Head of caudate nucleus (tissue), 42 donors: ENCODE measurements around the gene C13orf46.
"Not testable (repeated sequence)": the region's sequence is repeated elsewhere in the genome, so short reads cannot be mapped to it uniquely, and the experiment has no call there.

ENCODE experiments used
- DNase-seq, 42 donors: peaks; one replicate each; pipeline versions ENCODE4 v3.0.0 to v3.0.0-alpha.2; 2020 to 2021; ENCODE audit warnings: mixed read lengths in 7 of 42
- intact Hi-C: fragments of 100-400 bp; cut with DNase I; formaldehyde crosslinking; loops from one replicate; pipeline ENCODE4 v1.15.0; 2022

The C13orf46 gene

GRCh38 chr13:113973218-113974164 is at the start of gene C13orf46:
Gene C13orf46, minus strand, starts transcription at chr13:113974076. Its CDS starts 79 bp downstream, at chr13:113973997.
- peak in 3 of 42 donors; percentile 5 to 34 (median 19) for DNase-seq
- intact Hi-C loops: no loop called here

DNA sequence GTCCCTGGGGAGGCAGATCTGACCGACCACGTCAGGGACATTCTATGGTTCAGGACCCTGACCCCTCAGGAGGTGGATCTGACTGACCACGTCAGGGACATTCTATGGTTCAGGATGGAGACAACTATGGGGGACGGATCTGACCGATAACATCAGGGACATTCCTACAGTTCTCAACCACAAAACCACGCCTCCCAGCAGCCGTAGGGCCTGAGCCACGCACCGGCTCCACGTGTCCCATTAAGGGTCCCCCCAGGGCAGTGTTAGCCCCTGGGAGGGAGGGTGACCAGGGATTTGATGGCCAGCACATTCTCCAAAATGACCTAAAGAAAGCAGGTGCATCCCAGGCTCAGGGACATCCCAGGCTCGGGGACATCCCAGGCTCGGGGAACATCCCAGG is 49.0 kb upstream of the C13orf46 start:
- intact Hi-C loops: no loop called here
- no peak for DNase-seq

GRCh38 chr13:114022309-114022669 is 48.4 kb upstream of the C13orf46 start:
- intact Hi-C loops: no loop called here

DNA sequence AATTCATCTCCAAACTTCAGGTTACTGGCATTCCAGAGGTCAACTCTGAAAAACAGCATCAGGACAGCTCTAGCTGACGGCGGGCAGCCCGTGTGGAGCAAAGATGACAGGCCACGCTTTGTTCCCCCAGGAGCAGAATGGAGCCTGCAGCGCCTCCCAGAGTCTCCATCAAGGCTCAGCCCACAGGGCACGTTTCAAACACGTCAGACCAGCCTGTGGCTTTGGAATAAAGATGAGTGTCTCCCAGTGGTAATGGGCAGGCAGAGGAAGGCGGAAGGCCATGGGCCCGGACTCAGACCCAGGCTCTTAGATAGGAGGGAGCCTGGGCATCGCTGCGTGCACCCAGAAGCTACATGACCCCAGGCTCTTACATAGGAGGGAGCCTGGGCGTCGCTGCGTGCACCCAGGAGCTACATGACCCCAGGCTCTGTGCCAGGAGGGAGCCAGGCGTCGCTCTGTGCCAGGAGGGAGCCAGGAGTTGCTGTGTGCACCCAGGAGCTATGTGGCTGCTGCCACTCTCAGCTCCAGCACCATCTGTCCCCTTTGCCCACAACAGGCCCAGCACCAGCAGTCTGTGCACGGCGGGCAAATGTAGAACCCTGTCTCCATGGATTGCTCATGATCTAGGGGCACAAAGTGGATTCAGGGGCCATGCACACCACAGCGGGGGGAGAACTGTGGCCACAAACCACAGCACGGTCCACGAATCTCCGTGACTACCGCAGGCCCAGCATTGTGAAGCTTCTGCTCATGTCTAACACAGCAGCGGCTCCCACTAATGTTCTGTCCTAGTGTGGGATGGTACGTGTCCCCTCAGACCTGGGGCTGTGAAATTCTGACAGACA is 47.8 kb upstream of the C13orf46 start:
- peak in 19 of 42 donors; percentile 0 to 75 (median 63) for DNase-seq
- intact Hi-C loops: no loop called here

More at GRCh38 chr13:114022309-114022669, 48.4 kb upstream of the C13orf46 start:
- no peak for DNase-seq

DNA sequence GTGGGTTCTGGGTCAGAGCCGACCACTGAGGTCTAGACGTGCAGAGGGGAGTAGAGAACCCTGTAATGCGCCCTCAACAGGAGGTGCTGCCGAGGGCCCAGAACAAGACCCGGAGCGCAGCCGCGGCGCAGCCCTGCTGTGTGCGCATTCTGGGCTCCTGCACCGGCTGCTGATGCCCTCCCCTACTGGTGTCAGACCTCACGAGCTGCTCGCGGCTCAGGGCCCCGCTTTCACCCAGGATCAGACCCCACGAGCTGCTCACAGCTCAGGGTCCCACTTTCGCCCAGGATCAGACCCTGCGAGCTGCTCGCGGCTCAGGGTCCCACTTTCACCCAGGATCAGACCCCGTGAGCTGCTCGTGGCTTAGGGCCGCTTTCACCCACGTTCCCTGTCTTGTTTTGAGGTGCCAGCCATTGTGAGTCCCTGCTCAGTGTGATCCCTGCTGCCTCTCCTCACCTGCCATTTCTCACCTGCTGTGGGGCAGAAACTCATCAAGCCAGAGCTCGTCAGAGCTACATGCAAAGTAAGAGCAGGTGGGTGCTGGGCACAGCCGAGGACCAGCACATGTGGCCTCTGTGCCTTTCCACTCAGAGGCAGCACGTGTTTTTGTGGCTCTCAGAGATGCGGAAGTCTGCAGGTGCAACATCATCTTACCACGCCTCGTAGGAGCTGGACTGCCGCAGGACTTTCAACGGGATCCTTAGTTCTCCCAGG is 47.0 kb upstream of the C13orf46 start:
- intact Hi-C loops: no loop called here
- DNase-seq: no peak

DNA sequence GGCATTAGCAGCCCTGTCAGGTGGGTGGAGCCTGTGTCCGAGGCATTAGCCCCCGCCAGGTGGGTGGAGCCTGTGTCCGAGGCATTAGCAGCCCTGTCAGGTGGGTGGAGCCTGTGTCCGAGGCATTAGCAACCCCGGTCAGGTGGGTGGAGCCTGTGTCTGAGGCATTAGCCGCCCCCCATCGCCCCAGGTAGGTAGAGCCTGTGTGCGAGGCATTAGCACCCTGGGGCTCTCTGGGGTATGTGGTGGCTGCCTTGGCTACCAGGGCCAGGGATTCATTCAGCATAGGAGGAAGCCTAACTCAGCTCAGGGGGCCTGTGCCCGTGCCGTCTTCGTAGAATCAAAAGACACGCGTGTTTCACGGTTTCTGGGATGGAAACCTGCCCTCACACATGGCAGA is 46.3 kb upstream of the C13orf46 start:
- DNase-seq, intact Hi-C loops: not testable (repeated sequence)

GRCh38 chr13:114019367-114019766 is 45.5 kb upstream of the C13orf46 start:
- intact Hi-C loops: no loop called here
- DNase-seq: no peak

DNA sequence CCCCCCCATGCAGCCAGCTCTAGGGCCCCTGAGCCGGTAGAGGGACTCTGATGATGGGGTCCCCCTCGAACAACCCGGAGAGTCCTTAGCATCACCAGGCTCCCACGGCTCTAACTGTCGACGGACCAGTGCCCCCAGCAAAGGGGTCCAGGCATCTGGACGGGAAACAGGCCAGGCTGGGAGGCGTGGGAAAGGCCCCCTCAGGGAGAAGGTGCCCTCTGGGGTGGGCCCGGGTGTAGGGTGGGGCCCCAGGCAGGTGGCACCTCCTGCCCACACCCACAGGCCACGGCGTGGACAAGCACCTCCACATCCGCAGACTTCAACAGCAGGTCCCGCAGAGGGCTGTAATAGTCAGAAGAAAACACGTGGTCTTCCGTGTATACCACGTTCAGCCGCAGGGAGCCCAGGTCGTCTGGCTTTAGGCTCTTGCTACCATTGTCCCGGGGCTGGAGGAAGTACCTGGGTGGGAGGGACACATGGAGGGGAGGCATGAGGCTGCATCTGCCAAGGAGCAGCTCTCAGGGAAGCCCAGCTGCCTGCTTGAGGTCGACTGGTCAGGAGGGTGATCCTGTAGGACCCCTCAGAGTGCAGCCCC is 44.7 kb upstream of the C13orf46 start:
- intact Hi-C loops: no loop called here
- peak in 1 of 42 donors; percentile 1 for DNase-seq

GRCh38 chr13:114017966-114018365 is 44.1 kb upstream of the C13orf46 start:
- intact Hi-C loops: no loop called here

DNA sequence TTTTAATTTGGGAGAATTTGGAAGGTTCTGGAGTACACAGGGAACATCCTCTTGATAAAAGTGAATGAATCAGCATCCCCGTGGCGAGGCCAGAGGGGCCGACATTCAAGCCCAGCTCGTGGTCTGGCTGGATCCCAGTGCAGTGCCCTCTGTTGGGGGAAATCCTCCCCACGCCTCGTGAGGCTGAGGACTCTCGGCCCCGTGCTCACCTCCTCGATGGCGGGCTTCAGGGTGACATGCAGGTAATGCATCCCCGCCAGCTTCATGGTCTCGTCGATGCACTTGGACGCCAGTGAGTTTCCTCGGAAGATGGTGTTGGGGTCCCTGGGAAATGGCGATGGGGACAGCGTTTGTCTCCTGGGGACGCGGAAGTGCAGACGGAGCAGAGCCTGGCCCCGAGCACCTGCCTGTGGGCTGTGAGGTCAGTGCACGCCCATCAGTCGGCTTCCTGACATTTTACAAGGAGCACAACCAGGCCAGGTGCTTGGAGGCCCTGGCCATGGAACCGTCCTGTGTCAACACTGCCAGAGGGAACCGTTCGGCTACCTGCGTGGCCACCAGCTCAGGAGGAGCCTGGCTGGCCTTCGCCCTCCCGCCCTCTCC is 43.3 kb upstream of the C13orf46 start:
- DNase-seq: no peak

More at GRCh38 chr13:114017966-114018365, 44.1 kb upstream of the C13orf46 start:
- DNase-seq: no peak

GRCh38 chr13:114016321-114017027 is 42.6 kb upstream of the C13orf46 start:
- DNase-seq: no peak
- intact Hi-C loops: no loop called here

More for the DNA sequence above, 43.3 kb upstream of the C13orf46 start:
- intact Hi-C loops: no loop called here

DNA sequence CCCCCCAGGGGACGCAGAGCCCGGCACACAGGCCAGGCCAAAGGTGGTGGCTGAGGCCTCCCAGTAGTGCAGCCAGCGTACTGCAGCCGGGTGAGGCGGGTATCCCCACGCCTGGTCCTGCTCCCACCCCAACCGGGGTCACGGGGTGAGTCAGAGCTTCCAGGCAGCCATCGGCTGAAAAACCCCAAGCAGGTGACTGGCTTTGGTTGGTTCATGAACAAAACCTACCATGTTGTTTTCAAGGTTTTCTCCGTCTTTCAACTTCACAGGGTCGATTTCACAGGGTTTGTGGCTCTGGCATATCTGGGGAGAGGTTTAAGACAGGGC is 42.1 kb upstream of the C13orf46 start:
- no peak for DNase-seq
- intact Hi-C loops: no loop called here

GRCh38 chr13:114015111-114015968 is 41.5 kb upstream of the C13orf46 start:
- no peak for DNase-seq
- intact Hi-C loops: no loop called here

- intact Hi-C loops: no loop called here
- no peak for DNase-seq
Measured at GRCh38 chr13:114013952-114014629, 40.2 kb upstream of the C13orf46 start.

- DNase-seq: no peak
- intact Hi-C loops: no loop called here
Measured at GRCh38 chr13:114013336-114013735, 39.5 kb upstream of the C13orf46 start.

GRCh38 chr13:114012921-114013320 is 39.0 kb upstream of the C13orf46 start:
- intact Hi-C loops: no loop called here
- no peak for DNase-seq
